Cardiac atrium fibroblast (primary cell): ENCODE data around the gene STK38L. TPM values are rescaled to one million over a fixed set of nuclear protein-coding genes. Genes with fewer than 3 reads are reported as not detected.

Experiments used
- total RNA-seq: library from RNA; depleted of rRNA; stranded (reverse); fragments of >200 nt; gene quantifications from 2 replicates; pipeline ENCODE4 v1.2.3, GENCODE V29; 2015

STK38L gene
- 9.7 and 10.3 TPM in 2 replicates for total RNA-seq

DNA sequence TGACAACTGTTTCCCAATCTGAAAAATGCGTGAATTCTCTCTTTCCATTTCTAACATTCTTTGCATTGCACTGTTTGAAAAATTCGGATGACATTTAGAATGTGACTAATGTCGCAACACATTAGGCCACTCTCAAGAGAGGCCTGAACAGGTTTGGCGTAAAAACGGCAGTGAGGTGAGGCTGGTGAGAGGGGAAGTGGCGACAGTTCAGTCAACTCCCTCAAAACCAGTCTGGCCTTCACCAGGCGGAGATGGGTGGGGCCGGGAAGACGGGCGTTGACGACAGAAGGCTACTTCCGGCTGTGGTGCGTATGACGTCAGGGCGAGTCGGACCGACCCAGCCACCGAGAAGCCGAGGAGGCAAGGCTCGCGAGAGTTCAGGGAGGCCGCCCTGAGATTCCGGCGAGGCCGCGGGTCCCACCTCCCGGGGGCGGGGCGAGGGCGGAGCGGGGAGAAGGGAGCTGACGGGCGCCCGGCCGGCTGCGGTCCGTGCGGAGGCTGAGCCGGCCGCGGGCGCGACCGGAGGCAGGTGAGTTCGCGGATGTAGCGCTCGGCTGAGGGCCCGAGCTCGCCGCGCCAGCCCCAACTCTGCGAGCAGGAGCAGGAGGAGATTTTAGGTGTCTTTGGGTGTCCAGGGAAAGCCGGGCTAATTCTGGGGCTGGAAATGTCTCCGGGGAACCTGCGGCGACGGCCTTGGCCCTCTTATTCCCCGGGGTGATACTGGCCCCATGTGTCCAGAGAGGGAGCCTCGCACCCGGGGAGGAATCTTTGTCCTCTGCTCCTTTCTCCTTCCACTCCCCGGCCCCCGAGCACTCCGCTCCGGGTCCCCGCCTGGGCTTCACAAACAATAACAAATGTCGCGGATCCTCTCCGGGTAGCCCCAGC is at the start of gene STK38L:
TSS of gene STK38L (plus strand) at position 483 of the 885 bp plus-strand sequence. CDS start 53,435 bp downstream, outside the sequence.

GRCh38 chr12:27332714-27333402 is 88.8 kb downstream of the STK38L start, which contains the start of gene BMAL2:
BMAL2 (plus strand) TSS chr12:27332836; CDS start chr12:27333073, 237 bp downstream.

Other genes with a start within 250 kb of the STK38L start
- gene TM7SF3, start 229.9 kb upstream of the STK38L start, total RNA-seq: 16.6 and 31.1 TPM in 2 replicates
- gene MED21, start 221.7 kb upstream of the STK38L start, total RNA-seq: 27.7 and 30.3 TPM in 2 replicates
- gene C12orf71, start 161.7 kb upstream of the STK38L start, total RNA-seq: not detected in 2 replicates
- 1.8 and 6.2 TPM in 2 replicates for gene BMAL2, start 88.5 kb downstream of the STK38L start, total RNA-seq
- gene SMCO2, start 202.4 kb downstream of the STK38L start, total RNA-seq: not detected in 2 replicates